HG03432 (cell line): ENCODE measurements around the gene POU2AF1.
"Not testable (repeated sequence)": the region's sequence is repeated elsewhere in the genome, so short reads cannot be mapped to it uniquely, and the experiment has no call there.

Source experiments
- ATAC-seq: cut with Tn5 transposase; IDR thresholded peaks from one replicate; pipeline ENCODE4 v1.9.1; 2021; ENCODE audit warnings: mild to moderate bottlenecking, moderate library complexity; ENCODE audit not compliant: unreplicated experiment

Gene POU2AF1

DNA sequence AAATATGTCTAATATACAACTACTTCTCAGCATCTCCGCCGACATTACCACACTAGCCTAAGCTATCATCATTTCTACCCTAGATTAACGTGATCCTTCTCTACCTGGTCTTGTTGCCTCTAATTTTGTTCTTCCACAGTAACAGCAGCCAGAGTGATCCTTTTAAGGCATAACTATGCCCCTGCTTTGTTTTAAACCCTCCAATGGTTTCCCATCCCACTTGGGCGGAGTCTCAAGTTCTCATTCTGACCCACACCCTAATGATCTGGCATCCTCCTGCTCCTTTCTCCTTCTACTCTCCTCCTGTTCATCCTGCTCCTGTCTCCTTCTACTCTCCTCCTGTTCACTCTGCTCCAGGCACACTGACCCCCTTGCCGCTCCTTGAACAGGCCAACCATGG is 31.9 kb upstream of the POU2AF1 start:
- ATAC-seq = no peak

DNA sequence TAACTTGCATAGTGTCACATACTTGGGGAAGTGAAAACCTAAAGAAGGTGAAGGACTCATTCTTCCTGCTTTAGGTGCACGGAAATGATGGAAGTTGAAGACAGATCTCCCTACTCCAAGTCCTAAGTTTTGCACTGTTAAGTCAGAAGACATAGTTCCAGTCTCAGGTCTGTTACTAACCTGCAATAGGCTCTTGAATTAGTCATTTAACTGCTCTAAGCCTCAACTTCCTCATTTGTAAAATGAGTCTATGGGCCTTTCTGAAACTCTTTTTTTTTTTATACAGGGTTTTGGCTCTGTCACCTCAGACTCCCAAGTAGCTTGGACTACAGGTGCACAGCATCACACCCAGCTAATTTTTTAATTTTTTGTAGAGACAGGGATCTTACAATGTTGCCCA is 30.8 kb upstream of the POU2AF1 start:
- peak; percentile 67 for ATAC-seq

DNA sequence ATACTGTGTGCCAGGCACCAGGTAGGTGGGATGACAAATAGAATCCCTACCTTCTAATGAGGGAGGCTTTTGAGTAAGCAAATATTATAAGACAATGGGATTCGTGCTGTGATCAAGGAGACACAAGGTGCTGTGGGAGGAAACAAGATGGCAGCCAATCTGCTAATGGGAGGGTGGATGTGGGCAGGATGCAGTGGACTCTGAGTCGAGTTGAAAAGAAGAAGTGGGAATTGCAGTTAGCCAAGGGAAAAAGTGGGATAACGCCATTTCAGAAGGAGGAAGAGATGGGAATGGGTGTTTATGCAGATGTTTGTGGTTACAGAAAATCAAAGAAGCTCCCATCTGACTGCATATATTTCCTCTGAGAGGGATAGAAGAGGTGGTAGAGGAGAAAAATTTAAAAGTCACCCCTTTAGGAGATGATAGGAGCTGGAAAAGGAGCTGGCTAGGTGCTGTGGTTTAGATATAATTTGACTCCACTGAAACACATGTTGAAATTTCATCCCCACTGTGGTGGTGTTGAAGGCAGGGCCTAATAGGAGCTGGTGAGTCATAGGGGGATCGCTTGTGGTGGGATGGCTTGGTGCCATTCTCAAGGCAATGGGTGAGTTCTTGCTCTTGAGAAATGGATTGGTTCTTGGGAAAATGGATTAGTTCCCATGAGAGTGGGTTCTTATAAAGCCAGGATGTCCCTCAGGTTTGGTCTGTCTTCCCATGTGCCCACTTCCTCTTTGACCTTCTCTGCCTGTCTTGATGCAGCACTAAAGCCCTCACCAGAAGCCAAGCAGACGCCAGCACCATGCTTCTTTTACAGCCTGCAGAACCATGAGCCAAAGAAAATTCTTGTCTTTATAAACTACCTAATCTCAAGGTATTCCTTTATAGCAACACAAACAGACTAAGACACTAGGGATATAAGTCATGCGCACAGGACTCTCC is 30.0 kb upstream of the POU2AF1 start:
- peak; percentile 50 for ATAC-seq

DNA sequence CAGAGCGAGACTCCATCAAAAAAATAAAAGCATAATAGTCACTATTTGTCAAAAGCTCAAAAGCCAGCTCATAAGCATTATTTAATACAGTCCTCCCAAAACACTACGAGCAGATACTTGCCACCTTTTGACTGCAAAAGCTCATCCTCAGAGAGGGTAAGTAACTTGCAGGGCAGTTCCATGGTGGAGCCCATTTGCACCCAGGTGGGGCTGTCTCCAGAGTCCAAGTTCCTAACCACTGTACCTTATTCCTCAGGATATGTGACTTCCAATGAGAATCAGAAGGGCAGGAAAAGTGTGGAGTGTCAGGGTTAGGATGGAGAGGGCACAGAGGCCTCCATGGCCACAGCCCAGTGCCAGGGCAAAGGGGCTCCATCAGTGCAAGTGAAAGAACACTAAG is 28.6 kb upstream of the POU2AF1 start:
- no peak for ATAC-seq

DNA sequence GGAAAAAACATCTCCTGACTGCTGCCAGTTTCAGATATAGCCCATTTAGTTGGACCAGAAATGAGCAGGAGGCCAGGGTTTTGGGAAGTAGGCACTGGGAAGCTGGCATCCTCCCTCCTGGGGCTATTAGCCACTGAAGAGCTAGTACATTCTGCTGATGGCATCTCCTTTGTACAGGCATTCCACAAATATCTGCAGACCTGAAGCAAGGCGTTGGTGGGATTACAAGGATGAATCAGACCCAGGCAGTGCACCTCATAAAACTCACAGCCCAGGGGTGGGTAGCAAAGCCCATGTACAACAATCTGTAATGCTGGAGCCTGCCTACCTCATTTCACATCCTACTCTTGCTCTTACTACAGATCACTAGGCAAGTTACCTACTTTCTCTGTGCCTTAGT is 27.5 kb upstream of the POU2AF1 start:
- no peak for ATAC-seq

DNA sequence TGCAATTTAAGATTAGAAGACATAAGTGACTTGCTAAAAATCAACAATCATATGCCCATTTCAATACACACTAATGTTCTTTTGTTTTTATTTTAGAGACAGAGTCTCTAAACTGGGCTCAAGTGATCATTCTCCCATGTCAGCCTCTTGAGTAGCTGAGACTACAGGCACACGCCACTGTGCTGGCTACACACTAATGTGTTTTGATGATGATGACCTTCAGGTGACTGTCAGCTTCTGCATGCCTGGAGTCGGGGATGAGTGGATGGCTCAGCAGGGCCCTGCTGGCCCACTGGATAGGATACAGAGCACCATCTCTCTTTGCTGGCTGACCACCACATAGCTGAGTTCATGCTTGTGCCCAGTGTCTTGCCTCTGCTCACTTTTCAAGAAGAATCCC is 27.0 kb upstream of the POU2AF1 start:
- ATAC-seq = no peak

DNA sequence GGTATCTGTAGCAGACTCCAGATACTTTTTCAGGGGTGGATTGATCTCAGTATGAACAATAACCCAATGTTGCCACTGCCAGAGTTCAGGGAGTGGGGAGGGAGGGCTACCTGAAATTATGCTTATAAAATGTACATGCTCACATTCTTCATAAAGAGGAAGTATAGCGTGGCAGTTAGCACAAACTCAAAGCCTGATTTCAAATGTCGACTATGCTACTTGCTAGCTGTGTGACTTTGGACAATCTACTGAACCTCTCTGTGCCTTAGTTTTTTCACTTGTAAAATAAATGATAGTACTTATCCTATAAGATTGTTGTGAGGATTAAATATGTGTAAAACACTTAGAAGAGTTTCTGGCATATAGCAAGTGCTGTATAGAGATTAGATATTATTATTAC is 26.5 kb upstream of the POU2AF1 start:
- ATAC-seq = no peak

DNA sequence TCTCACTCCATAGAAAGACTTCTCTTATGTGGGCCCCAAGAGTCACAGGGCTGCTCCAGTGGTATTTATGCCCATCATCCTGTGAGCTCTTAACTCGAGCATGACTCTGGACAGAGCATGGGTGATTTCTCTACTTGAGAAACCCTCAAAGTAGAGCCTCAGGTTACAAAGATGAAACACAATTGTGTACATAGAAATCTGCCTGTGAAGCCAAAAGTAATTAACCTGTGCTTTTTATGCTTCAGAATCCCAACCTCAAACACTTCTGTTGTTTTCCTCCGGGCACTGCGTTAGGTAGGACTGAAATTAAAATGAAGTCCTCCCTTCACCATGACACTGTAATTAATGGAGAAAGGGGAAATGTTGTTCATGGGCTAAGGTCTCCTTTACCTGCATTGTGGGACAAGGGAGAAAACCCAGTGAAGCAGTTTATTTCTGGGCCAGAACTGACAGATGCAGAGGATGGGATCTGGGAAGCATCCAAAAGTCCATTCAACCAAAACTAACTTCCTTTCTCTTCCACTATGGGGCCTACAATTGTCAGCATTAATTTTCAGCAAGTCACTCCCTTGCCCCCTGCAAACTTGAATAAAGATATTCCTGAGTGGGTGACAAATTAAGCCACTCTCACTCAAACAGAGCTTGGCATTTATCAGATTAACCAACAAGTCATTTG is 24.1 kb upstream of the POU2AF1 start:
- no peak for ATAC-seq

DNA sequence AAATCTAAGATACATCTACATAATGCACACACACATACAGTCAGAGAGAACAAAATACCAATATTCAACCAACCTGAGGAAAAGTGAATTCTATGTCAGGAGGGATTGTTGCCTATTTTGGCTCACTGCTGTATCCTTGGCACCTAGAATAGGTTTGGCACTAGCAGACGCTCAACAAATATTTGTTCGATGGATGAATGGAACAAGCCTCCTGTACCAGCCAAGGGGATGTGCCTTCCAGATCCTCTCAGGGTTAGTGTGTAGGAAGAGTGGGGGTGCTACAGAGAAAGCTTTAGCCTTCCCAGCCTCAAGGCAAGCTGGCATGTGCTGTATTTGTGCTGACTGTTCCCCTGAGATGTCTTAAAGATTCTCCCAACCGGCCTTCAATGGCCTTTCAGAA is 23.3 kb upstream of the POU2AF1 start:
- no peak for ATAC-seq

DNA sequence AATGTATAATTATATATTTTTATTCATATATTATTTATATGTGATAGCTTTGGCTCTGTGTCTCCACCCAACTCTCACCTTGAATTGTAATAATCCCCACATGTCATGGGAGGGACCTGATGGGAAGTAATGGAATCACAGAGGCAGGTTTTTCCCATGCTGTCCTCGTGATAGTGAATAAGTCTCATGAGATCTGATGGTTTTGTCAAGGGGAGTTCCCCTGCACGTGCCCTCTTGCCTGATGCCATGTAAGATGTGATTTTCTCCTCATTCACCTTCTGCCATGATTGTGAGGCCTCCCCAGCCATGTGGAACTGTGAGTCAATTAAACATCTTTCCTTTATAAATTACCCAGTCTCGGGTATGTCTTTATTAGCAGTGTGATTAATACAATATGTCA is 22.9 kb upstream of the POU2AF1 start:
- not testable (repeated sequence) for ATAC-seq

DNA sequence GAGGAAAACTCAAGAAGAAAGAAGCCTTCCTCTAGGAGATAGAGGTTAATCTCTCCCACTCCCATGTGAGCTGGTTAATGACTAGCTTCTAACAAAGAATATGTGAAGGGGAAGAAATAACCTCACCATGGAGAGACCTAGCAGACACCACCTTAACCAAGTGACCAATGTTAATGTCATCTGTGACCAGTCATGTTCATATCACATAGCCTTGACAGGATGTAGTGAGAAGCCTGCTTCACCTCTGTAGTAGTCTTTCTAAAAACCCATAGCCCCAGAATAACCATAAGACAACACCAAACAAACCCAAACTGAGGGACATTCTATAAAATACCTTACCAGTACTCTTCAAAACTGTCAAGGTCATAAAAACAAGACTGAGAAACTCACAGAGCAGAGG is 21.5 kb upstream of the POU2AF1 start:
- ATAC-seq = no peak

DNA sequence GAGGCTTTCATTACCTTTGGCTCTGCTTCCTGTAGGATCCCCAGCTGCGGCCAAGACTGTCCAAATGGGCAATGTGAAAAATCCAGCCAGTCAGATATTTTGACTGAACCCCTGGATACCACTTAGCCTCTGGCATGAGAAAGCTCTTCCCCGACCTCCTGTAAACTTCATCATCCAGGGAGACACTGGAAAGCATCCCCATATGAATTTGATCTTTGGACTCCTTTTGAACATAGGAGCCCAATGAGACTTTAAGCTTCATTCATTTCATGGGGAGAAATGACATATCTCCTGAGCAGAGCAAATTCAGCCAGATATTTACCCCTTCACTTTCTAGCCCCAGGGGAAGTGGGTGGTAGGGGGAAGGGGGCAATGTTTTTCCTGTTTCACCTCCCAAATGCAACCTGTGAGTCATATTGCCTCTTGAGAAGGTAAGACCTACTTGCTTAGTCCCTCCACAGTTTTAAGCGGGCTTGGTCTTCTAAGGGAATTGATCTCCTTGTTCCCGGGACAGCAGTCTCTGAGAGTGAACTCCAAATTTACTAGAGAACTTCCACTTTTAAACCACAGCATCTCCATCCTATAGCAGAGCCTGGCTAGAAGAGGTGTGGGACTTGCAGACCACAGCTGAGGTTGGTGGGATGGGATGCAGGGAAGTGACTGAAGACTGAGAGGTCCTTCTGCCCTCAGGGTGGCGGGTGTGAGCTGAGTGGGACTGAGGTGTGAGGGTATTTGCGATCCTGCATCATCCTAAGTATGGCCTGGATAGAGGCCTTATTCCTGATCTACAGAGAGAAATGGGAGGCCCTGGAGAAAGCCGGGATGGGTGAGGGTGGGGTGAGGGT is 20.3 kb upstream of the POU2AF1 start:
- no peak for ATAC-seq

DNA sequence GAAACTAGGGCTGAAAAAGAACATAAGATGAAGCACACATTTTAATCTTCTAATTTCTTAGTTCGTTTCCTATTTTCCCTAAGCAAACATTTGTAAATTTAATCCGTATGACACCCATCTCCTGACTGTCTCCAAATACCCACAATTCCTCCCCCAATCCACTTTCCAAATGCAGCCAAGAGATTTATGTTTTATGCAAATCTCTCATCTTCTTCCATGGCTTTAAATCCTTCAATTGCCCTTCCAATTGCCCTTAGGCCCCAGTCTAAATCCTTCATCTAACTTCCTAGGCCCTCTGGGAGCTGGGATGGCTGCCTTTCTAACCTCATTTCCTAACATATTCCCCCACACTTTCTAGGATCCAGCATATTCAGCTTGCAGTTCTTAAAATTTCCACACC is 18.0 kb upstream of the POU2AF1 start:
- no peak for ATAC-seq

DNA sequence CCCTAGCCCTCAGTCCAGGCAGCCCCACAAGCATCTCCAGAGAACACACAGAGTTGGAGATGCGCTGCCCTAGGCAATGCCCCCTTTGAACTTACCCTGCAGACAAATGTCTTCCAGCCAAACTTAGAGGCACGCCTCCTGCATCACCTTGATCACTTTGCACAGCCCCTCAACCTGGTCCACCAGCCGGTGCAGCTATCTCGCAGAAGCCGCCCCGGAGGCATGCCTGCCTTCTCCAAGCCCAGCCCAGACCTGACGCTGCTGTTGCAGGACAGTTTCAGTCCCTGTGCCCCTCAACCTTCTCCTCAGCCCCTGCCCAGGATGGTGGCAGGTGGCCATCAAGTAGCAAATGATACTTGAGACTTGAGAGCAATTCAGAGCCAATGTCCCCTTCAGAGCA is 16.7 kb upstream of the POU2AF1 start:
- ATAC-seq = no peak

DNA sequence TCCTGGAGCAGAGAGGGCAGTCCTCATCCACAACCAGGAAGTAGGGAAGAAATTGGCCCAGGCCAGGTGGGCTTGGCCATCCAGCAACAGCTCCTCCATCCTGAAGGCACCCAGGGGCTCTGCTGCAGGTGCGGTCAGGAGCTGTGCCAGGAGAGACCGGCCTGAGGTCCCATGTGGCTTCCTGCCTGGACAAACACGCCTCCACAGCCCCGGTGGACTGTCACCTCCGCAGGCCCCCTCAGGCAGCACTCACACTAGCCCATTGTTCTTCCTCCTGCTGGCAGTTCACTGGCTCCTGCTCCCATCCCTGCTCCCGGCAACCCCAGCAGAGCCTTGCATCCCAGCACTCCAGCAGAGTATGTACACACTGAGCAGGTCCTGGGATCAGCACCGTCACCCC is 16.0 kb upstream of the POU2AF1 start:
- no peak for ATAC-seq

DNA sequence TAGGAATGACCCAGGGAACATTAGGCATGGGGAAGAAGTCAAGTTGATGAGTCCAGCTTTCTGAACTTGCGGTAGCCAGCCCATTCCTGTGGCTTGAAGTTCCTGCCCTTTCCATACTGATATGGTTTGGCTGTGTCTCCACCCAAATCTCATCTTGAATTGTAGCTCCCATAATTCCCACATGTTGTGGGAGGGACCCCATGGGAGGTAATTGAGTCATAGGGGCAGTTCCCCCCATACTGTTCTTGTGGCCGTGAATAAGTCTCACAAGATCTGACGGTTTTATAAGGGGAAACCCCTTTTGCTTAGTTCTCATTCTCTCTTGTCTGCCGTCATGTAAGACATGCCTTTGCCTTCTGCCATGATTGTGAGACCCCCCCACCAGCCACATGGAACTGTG is 15.1 kb upstream of the POU2AF1 start:
- not testable (repeated sequence) for ATAC-seq

DNA sequence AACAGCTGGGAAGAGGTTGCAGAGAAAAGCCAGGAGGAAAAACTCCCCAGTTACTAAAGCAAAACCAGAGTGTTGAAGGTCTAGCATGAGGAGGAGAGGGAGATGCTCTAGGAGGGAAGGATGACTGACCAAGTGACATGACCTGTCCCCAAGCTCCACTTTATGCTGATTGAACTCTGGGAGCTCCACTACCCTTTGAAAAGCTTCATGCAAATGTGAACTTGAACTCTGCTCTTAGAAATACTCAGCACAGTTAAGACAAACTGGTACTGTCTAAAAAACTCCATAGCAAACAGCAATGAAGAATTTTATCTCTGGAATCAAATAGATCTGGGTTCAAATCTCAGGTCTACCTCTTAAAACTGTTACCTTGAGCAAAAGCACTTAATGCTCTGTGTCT is 14.5 kb upstream of the POU2AF1 start:
- ATAC-seq = no peak

DNA sequence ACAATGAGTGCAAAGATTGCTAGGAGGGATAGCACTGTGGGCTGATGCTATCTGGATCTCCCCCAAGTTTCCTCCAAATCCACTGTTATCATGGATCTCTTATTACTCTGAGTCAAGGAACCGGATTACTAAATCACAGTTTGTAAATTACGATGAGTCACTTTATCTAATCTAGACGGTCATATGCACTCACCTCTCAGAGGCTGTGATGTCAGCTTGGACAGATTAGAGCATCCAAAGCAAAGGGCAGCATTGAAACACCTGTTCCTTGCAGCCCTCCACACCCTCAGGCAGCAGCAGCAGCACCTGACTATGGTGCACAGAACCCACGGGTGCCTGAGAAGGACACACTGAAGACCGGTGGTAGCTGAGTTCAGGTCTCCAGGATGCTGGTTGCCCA is 14.0 kb upstream of the POU2AF1 start:
- ATAC-seq = no peak

DNA sequence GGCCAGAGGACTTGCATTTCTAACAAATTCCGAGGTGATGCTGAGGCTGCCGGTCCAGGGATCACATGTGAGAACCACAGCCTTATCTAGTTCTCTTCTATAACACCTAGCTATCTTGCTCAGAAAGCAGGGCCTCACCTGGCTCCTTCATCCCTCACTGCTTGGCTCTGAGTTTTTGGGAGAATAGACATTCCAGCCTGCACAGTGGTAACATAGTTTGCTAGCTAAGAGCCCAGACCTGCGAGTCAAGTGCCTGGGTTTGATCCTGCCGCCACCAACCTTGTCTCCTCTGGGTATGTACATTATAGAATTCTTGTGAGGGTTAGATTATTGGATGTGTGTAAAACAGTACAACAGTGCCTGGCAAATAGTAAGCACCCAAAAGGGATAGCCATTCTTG is 13.5 kb upstream of the POU2AF1 start:
- no peak for ATAC-seq

DNA sequence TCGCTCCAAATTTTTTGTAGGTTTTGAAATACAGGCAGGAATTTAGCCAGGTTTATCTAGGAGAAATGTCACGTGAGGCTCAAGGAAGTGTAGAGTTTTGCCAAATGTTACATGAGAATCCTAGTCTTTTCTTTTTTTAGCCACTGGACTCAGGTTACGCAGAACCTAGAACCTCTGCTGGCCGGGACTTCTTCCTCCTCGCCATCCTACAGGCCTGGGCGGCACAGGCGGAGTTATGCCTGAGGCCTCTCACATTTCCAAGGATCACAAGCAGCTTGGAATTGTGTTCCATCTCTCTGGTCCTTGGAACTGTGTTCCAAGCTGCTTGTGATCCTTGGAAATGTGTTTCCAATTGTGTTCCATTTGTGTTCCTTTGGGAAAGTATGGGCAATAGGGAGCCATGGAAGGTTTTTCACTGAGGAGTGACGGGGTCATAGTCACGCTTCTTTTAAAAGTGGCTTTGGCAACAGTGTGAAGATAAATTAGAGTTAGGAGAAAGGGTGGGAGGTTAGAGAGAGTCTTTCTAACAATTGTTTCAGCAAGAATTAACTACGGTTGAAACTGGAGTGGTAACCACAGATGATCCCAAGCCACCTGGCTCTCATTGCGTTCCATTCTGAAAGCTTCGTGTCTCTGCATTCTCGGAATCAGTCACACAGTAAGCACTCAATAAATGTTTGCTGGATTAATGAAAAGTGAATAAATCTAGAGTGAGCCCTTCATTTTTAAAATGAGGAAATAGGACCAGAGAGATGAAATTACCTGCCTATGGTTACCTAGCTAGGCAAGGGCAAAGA is 12.5 kb upstream of the POU2AF1 start:
- ATAC-seq = no peak

DNA sequence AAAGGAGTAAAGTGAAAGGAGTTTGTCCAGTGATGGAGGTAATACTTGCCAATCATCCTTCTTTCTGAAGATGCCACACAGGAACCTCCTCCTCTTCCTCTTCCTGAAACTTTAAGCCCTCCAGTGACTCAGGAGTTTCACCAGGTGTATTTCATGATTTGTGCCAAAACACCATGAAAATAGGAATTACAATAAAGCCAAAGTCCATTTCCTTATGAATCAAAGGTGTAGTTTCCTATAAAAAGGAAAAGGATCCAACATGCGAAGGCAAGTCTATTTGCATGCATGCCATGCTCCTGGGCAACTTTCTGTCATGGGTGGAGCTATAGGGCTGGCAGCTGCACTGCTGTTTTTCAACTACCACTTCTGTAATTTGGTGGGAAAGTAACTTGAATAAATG is 9.8 kb upstream of the POU2AF1 start:
- no peak for ATAC-seq
